ENCODE measurements around the gene DNAJB2.
"Not testable (repeated sequence)": the region's sequence is repeated elsewhere in the genome, so short reads cannot be mapped to it uniquely, and the experiment has no call there.

Gene DNAJB2

DNA sequence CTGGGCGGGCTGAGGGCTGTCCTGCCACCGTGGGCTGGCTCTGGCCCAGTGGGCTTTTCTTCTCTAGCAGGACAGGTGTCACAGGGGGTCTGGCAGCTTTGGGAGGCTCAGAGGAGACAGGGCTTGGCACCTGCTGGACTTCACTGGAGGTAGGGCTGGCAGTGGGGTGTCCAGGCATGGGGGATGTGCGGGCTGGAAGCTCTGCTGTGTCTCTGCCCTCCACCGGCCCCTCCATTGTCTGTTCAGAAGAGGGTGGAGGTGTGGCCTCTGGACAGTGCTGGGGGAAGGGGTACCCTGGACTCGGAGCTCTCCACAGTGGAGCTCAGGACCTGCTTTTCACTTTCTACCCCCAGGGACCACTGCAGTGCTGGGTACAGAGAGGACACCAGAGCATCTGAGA is 20.9 kb downstream of the DNAJB2 start:
- no peak for DNase-seq (ENCODE audit: low read depth in 2 of 2)

DNA sequence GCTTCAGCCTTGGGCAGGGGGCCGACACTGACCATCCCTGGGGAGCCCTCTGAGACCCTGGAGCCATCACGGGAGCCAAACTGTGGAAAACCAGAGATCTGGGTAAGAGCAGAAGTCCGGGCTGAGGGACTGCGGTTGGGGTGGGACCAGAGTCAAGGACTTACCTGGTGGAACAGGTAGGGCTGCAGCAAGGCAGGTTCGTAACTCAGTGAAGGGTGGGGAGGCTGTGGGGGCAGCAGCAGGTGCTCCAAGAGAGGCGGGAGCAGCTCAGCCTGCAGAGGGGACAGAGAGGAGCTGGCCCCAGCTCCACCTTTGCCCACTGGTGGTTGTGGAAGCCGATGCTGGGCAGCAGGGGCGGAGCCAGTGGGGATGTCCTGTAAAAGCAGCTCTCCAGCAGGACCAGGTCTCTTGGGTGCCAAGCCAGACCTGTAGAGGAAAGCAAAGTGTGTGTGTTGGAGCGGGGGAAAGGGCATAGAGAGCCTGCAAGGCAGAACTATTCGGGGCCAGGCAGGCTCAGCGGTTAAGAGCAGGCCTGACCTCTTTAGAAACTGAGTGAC is 23.3 kb downstream of the DNAJB2 start:
- DNase-seq (ENCODE audit: low read depth in 2 of 2) = no peak

DNA sequence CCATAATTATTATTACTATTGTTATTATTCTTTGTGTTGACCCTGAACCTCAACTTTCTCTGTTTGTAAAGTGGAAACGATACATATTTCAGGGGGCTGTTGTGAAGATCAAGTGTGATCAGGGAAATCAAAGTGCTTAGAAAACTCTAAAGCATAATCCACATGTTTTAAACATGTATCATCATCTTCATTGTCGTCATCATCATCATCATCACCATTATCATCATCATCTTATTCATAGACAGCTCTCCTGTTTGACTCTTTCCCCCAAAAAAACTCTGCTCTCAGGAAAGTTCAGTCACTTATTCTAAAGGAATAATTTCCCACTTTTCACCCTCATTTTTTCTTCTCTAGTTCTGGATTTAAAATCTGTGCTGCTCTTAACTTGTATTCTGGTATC is 25.1 kb downstream of the DNAJB2 start:
- DNase-seq (ENCODE audit: low read depth in 2 of 2) = no peak

DNA sequence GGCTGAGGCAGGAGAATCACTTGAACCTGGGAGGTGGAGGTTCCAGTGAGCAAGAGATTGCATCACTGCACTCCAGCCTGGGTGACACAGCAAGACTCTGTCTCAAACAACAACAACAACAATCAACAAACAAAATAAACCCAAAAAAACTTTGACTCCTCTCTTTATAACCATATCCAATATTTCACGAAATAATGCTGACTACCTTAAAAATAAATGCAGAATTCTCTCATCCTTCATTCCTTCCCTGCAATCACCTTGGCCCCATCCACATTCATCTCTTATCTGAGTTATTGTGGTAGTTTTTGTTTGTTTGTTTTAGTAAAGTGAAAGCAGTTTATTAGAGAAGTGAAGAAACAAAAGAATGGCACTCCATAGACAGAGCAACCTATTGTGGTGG is 26.9 kb downstream of the DNAJB2 start:
- DNase-seq (ENCODE audit: low read depth in 2 of 2) = no peak

DNA sequence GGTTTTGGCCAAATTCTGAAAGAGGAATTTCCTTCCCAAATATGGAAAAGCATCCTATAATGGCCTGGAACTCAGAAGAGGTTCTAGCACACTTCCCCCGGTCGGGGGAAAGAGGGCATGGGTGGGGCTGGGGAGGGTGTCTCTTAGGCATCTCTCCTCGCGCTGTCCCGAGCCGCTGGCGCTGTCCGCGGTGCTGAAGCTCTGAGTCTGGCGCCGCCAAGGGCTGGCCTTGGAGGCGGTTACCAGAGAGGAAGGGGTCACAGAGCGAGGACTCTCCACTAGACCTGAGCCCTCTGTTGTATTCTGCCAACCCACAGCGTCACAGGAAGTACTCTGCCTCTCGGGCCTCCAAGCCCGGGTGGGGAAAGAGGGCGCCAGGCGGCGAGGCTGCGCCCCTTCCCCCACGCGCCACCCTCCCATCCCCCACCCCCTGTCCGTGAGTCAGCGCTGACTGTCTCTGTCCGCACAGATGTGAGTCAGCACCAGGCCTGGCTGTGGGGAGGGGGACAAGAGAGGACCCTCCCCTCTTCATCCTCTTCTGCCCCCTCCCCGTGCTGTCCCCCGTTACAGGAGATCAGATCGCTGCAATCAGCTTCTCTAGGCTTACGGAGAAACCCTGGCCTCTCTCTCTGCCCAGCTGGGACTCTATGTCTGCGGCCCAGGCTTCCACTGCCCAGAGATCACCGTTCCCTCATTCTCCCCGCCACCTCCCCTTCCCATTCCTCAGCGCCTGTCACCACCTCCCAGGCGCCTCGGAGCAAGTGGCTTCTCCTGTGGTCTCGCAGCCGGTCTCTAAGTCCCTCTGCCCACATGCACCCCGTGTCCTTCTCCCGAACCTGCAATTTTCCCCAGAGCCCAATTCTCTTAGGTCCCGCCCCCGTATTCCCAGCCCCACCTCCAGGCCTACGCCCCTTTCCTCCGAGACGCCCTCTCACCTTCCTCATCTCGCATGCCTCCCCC is 29.3 kb downstream of the DNAJB2 start:
- DNase-seq (ENCODE audit: low read depth in 2 of 2) = peak in 1 of 2 donors; percentile 29

DNA sequence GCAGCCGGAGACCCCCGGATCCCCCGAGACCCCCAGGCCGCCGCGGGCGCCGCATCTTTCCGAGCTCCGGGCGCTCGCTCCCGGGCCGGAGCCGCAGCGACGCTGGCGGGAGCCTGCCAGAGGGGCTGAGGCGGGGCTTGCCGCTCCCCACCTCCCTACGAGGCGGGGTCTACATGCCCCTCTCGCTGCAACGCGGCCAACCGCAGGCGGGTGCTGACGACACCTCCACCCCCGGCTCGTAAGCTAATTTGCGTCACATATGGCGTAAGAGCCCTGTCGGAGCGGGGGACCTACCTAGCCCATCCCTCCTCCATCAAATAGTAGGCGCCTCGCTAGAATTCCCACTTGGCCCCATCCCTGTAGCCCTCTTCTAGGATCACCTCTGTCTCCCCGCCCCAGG is 30.1 kb downstream of the DNAJB2 start, which contains the start of gene PTPRN:
PTPRN (minus strand) TSS at position 124 of the 400 bp plus-strand sequence; CDS start at position 55, 69 bp downstream.
- DNase-seq (ENCODE audit: low read depth in 2 of 2) = no peak

DNA sequence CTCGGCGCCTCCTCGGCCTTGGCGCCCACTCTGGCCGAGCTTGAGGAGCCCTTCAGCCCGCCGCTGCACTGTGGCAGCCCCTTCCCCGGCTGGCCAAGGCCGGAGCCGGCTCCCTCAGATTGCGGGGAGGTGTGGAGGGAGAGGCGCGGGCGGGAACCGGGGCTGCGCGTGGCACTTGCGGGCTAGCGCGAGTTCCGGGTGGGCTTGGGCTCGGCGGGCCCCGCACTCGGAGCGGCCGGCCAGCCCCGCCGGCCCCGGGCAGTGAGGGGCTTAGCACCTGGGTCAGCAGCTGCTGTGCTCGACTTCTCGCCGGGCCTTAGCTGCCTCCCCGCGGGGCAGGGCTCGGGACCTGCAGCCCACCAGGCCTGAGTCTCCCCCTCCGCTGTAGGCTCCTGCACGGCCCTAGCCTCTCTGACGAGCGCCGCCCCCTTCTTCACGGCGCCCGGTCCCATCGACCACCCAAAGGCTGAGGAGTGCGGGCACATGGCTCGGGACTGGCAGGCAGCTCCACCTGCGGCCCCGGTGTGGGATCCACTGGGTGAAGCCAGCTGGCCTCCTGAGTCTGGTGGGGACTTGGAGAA is 33.6 kb downstream of the DNAJB2 start:
- not testable (repeated sequence) for DNase-seq (ENCODE audit: low read depth in 2 of 2)

DNA sequence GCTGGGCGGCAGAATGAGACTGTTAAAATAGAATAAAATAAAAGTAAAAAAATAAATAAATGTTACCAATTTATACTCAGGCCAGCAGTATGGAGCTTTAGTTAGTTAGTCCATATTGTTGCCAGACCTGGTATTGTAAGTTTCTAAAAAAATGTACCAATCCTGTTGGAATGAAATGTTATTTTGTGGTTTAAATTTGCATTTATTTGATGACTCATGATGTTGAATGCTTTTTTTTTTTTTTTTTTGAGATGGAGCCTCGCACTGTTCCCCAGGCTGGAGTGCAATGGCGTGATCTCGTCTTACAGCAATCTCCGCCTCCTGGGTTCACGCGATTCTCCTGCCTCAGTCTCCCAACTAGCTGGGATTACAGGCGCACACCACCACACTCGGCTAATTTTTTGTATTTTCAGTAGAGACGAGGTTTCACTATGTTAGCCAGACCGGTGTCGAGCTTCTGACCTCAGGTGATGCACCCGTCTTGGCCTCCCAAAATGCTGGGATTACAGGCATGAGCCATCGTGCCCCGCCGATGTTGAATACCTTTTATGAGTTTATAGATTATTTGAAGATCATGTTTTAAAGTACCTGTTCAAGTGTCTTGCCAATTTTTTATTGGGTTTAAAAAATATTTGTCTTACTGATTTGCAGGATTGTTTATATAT is 35.8 kb downstream of the DNAJB2 start:
- no peak for DNase-seq (ENCODE audit: low read depth in 2 of 2)

DNA sequence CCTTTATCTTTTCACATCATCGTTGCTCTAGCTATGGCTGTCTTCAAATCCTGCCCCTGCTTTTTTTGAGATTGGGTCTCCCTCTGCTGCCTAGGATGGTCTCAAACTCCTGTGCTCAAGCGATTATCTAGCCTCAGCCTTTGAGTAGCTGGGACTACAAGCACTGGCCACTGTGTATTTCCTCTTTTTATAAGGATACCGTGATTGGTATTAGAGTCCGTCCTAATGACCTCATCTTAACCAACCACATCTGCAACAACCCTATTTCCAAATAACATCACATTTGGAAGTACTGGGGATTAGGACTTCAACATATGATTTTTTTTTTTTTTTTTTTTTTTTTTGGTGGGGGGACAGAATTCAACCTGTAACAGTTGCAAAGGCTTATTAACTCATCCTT is 44.3 kb downstream of the DNAJB2 start:
- no peak for DNase-seq (ENCODE audit: low read depth in 2 of 2)

DNA sequence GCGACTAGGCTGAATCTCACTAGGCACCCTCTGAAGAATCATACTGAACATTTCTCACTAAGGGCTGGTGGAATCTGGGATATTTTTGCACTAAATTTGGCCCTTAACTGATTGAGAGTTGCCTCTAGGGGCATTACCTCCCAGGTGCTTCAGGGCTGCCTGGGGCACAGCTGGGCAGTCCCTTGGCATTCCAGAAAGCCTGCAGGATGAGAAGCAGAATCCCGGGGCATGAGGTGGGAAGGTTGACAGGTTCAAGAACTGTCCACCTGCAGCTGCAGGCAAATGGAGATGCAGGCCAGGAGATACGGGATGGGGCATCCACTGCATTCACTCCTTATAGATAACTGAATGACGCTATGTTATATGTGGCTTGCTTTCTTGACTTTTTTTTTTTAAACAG is 46.0 kb downstream of the DNAJB2 start:
- DNase-seq (ENCODE audit: low read depth in 2 of 2) = no peak

DNA sequence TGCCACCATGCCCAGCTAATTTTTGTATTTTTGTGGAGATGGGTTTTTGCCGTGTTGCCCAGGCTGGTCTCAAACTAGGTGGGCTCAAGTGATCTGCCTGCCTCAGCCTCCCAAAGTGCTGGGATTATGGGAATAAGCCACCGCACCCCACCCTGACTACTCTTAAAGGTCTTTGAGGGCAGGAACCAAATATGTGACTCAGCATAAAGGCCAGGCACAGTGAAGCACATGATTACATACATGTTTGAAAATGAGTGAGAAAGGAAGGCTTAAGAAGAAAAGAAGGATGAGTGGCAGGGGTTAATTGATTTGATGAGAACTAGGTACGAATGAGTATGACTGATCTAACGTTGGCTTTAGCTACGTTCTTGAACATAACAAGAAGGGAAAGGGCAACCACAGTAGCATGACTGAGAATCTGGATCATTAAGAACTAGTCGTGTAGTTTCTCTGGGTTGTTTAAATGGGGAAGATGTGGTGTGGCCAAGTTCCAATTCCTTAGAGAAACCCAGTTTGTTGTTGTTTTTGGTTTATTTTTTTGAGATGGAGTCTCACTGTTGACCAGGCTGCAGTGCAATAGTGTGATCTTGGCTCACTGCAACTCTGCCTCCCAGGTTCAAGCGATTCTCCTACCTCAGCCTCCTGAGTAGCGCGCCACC is 46.6 kb downstream of the DNAJB2 start:
- DNase-seq (ENCODE audit: low read depth in 2 of 2) = no peak

DNA sequence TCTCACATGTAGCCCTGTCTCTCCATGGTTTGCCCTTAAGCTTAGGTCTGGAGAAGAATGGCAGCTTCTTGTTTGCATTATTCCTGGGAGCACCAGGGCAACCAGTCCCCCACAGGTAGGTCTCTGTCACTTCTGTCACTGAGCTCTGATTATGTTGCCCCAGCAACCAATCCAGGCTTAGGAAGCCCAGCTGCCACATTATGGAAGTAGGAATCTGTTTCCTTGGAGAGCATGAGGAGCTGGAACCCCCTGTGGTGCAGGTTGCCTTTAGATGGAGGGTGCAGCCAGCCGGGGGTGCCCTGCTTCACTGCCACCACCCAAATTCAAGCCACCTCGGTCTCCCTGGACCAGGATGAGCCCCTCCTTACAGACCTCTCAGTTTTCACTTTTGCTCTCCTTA is 48.6 kb downstream of the DNAJB2 start:
- DNase-seq (ENCODE audit: low read depth in 2 of 2) = no peak

DNA sequence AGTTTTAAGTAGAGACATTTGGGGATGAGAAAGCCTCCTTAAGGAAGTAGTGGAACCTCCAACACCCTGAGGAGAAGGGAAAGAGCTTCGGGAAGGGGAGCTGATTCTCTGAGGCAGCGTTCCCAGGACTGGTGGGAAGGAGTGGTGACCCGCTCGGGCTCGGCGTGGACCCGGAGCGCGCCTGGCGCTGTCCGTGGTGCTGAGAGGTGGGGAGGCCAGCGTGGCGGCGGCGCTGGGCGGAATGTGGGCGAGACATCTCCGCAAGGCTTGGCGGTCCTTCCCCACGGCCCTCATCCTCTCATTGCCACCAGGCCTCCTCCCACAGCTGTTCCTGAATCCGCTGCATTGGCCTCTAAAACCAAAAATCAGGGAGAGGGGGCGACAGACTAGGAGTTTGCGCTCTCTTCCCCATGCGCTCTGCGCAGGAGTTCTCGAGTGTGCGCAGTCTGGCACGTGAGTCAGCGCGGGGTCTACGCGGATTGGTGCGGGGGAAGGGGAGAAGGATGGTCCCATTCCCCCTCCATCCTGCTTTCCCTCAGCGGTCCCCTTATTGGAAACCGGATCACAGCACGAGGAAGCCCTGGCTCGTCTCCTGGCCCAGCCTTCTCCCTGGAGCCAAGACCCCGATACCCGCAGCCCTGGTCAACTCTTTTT is 52.5 kb downstream of the DNAJB2 start:
- no peak for DNase-seq (ENCODE audit: low read depth in 2 of 2)

DNA sequence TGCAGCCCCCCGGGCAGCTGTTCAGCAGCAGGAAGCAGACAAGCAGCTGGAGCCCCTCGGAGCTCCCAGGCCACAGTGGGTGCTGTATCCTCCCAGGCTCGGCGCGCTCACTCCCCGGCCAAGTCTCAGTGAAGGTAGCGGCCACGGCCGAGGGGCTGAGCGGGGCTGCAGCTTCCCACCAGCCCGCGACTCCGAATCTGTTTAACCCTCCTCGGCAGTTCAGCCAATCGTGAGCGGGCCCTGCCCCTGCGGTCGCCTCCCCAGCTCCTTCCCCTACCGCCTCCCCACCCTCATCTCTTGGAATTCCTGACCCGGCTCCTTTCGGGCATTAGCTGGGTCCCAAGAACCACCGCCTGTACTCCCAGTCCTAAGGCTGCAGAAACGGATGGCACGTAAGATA is 53.4 kb downstream of the DNAJB2 start, which contains the start of gene RESP18:
RESP18 (minus strand) TSS at position 203 of the 400 bp plus-strand sequence.
- no peak for DNase-seq (ENCODE audit: low read depth in 2 of 2)

DNA sequence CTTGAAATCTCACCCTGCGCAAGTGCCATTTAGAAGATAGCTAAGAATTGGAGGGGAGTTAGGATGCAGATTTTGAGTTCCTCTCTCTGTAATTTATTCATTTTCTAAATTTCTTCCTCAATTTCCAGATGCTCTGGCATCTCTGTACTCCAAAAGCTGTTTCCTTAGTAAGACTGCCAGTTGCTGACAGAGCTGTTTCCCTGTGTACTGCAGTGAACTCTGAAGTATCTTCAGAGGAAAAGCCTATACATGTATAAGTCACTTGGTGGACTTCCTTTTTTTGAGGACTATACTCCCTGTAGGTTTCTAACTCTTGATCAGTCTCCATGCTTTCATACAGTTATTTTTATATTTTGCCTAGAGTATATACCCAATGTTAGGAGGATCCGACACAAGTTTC is 54.9 kb downstream of the DNAJB2 start:
- no peak for DNase-seq (ENCODE audit: low read depth in 2 of 2)

DNA sequence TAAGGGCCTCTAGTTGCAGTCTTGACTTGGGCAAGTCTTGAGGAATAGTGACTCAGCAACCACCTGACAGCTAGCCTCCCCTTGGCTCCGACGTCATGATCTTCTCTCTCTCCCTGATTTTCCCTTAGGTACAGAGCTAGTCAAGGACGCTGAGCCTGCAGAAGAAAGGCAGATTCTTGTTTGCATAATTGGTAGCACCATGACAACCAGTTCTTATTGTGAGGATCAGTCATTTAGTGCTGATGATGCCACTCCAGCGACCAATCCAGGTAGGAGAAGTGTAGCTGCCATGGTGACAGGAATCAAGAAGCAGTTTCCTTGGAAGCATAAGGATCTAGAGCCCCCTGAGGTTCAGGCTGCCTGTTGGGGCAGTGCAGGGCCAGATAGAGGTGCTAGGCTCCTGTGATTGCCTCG is 56.2 kb downstream of the DNAJB2 start:
- DNase-seq (ENCODE audit: low read depth in 2 of 2) = no peak
